Testis (tissue), 2 donors: ENCODE measurements around the gene FAM184A.

Source experiments
- CTCF ChIP-seq, 3 experiments: fragments of 450-650 bp in 2 of 3; fragments of 200-600 bp in 1 of 3; sonication (generic) in 1 of 3; IDR thresholded peaks; one replicate each; pipeline ENCODE4 v1.5.1; 2016 to 2019; ENCODE audit warnings: antibody characterized with exemption in 3 of 3, mild to moderate bottlenecking in 2 of 3, moderate library complexity in 1 of 3
- POLR2A ChIP-seq: fragments of 450-650 bp; IDR thresholded peaks from one replicate; pipeline ENCODE4 v1.6.1; 2017; ENCODE audit warnings: antibody characterized with exemption, mild to moderate bottlenecking, moderate library complexity

DNA sequence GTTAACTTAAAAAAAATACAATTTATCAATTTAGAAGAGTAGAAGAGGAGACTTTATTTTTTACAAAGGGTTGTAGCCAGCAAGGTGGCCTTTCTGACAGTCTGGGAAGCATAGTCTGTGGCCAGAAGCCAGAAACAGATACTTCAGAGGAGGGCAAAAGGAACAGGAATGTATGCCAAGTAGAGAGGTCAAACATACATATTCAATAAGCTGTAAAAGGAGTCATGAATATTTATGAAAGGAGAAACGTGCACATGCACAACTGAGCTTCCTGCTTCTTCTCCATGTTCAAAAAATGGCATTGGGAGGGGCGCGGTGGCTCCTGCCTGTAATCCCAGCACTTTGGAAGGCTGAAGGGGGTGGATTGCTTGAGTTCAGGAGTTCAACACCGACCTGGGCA, 43.9 kb upstream of the FAM184A start:
- TF ChIP-seq CTCF (IDR thresholded peaks at IDR 0.05) (no peak), POLR2A (no peak)
